Psoas muscle (tissue), 8 donors: ENCODE data around the gene C1orf167. TPM values are rescaled to one million over a fixed set of nuclear protein-coding genes. Genes with fewer than 3 reads are reported as not detected.

ENCODE experiments used
- ATAC-seq, 4 donors: fragments of 200-7000 bp; cut with Tn5 transposase; one replicate each; pipeline ENCODE4 v1.9.1; 2020; ENCODE audit warnings: moderate library complexity in 3 of 4, mild to moderate bottlenecking in 2 of 4
- DNase-seq, 2 donors: peaks; one replicate each; pipeline ENCODE4 v3.0.0-alpha.2; 2020
- H3K27ac ChIP-seq: fragments of 200-600 bp; one replicate; pipeline ENCODE4 v1.8.0; 2022
- H3K27me3 ChIP-seq, 3 donors: fragments of 200-600 bp in 1 of 3; one replicate each; pipeline versions ENCODE4 v1.6.1 to v1.8.0; 2013 to 2022; ENCODE audit warnings: low read length in 2 of 3, mild to moderate bottlenecking in 2 of 3, moderate library complexity in 1 of 3; ENCODE audit not compliant: insufficient read depth in 3 of 3
- H3K36me3 ChIP-seq, 2 donors: fragments of 200-600 bp in 1 of 2; one replicate each; pipeline versions ENCODE4 v1.6.1 to v1.8.0; 2013 to 2022; ENCODE audit warnings: low read depth in 1 of 2, mild to moderate bottlenecking in 1 of 2, moderate library complexity in 1 of 2; ENCODE audit not compliant: insufficient read depth in 1 of 2
- H3K4me1 ChIP-seq: fragments of 200-600 bp; one replicate; pipeline ENCODE4 v1.8.0; 2022
- H3K4me3 ChIP-seq: fragments of 200-600 bp; one replicate; pipeline ENCODE4 v1.8.0; 2022; ENCODE audit warnings: mild to moderate bottlenecking
- H3K9me3 ChIP-seq: fragments of 200-600 bp; one replicate; pipeline ENCODE4 v1.8.0; 2022
- WGBS, 3 donors: extraction: QIAGEN DNeasy Blood & Tissue Kit; methylation state at CpG; one replicate each; pipeline versions ENCODE4 v1.1.6 to v1.1.7; 2013; 5-methylcytosine and 5-hydroxymethylcytosine counted together
- intact Hi-C, 2 donors: fragments of 100-400 bp; cut with DNase I; formaldehyde crosslinking; loops; one replicate each; pipeline versions ENCODE4 v1.11.0 to v1.14.2; 2022
- polyA plus RNA-seq, 3 donors: library from polyadenylated mRNA; stranded (reverse); fragments of 200-250 nt; gene quantifications; one replicate each; pipeline ENCODE4 v1.2.3, GENCODE V29; 2013
- total RNA-seq, 4 donors: library from RNA; stranded (reverse); fragmentation: NEBNext Ultra II Directional in 2 of 4; extraction: Animal tissue kit (Norgen Biotek cat#: 25700) in 2 of 4; gene quantifications; one replicate each; pipeline versions ENCODE4 v1.2.1 to v1.2.4, GENCODE V29; 2021 to 2023
- TF ChIP-seq, protein P1 (sequence below): fragments of 200-600 bp; IDR thresholded peaks from one replicate; pipeline ENCODE4 v1.8.0; 2022; ENCODE audit warnings: antibody characterized with exemption
- donor health status: healthy with polysubstance abuse.
- donor health status: DM: no; HTN: no; CAD: no; lungs with moderate emphysema.
- donor health status: Bipolar disorder and iron deficiency.
- donor health status: healthy.
- donor health status: DM: yes; HTN: yes; CAD: no.
- donor health status: DM: no; HTN: no; CAD: no.
- donor health status: DM: no; HTN: no; CAD: no.
- donor health status: DM: yes; HTN: yes; CAD: no.

The C1orf167 gene
- total and polyA plus RNA-seq, 7 donors: 1.8 to 5.3 (median 2.5) TPM

DNA sequence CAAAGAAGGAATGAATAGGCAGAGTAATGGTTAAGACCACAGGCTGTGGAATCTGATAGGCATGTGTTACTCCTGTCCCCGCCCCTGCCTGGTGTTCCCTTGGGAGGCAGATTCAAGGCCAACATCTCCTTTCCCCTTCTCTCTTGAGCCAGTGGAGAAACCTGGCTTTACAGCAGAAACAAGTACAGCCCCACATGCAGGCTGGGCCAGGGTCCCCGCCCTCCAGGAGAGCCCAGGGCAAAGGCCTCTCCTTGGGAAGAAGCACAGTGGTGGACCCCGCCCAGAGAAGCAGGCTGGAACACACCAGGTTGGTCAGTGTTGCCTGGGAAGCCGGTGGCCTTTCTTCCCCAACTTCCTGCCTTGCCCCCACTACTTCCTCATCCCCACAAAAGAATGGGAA lies 6.8 kb downstream of the C1orf167 start:
- H3K36me3 ChIP-seq: no peaks in the 10 kb centered on the region
- no peak overlapping the region for H3K4me3 ChIP-seq
- H3K9me3 ChIP-seq: no peaks in the 10 kb centered on the region
- no peak overlapping the region for H3K27ac ChIP-seq
- 48 to 60% (median 53%) methylated on average over 4 of the region's 4 CpGs for WGBS, 3 donors
- DNase-seq: no peak
- no peaks in the 10 kb centered on the region for H3K4me1 ChIP-seq
- TF ChIP-seq, protein P1, sequence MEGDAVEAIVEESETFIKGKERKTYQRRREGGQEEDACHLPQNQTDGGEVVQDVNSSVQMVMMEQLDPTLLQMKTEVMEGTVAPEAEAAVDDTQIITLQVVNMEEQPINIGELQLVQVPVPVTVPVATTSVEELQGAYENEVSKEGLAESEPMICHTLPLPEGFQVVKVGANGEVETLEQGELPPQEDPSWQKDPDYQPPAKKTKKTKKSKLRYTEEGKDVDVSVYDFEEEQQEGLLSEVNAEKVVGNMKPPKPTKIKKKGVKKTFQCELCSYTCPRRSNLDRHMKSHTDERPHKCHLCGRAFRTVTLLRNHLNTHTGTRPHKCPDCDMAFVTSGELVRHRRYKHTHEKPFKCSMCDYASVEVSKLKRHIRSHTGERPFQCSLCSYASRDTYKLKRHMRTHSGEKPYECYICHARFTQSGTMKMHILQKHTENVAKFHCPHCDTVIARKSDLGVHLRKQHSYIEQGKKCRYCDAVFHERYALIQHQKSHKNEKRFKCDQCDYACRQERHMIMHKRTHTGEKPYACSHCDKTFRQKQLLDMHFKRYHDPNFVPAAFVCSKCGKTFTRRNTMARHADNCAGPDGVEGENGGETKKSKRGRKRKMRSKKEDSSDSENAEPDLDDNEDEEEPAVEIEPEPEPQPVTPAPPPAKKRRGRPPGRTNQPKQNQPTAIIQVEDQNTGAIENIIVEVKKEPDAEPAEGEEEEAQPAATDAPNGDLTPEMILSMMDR: no peak
- ATAC-seq: no peak
- intact Hi-C loops: no loop called here
- H3K27me3 ChIP-seq: no peaks in the 10 kb centered on the region

DNA sequence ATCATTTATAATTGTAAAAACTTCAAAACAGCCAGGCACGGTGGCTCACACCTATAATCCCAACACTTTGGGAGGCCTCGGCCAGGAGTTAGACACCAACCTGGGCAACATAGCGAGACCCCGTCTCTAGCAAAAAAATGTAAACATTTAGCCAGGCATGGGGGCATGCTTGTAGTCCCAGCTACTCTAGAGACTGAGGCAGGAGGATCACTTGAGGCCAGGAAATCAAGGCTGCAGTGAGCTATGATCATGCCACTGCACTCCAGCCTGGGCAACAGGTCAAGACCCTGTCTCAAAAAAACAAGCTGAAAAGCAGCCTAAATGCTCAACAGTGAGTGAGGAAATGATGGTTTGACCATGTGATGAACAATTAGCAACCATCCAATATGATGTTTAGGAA lies 7.3 kb downstream of the C1orf167 start:
- Histone ChIP-seq H3K9me3 (no peaks in the 10 kb centered on the region), H3K36me3 (no peaks in the 10 kb centered on the region), H3K27me3 (no peaks in the 10 kb centered on the region), H3K4me1 (no peaks in the 10 kb centered on the region), H3K4me3 (no peak overlapping the region), H3K27ac (no peak overlapping the region)
- ATAC-seq: no peak
- intact Hi-C loops: no loop called here
- TF ChIP-seq, protein P1: no peak
- DNase-seq: no peak
- 76 to 85% (median 80%) methylated on average over 4 of the region's 4 CpGs for WGBS, 3 donors

DNA sequence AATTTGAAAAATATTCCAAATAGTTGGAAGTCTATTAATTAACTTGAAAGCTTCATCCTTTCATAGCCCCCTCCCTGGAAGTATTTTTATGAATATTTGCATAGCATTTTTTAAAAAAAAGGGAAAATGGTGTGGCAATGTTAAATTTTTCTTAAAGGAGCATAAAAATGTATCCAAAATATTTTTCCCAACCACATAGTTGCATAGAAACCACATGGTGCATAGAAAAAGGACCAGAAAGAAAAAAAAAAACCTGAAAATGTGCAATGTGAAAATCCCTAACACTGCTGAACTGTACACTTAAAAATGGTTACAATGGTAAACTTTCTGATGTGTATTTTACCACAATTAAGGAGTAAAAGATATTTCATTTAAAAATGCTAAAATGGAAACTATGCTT lies 8.0 kb downstream of the C1orf167 start:
- Histone ChIP-seq H3K4me1 (no peaks in the 10 kb centered on the region), H3K4me3 (no peak overlapping the region)

DNA sequence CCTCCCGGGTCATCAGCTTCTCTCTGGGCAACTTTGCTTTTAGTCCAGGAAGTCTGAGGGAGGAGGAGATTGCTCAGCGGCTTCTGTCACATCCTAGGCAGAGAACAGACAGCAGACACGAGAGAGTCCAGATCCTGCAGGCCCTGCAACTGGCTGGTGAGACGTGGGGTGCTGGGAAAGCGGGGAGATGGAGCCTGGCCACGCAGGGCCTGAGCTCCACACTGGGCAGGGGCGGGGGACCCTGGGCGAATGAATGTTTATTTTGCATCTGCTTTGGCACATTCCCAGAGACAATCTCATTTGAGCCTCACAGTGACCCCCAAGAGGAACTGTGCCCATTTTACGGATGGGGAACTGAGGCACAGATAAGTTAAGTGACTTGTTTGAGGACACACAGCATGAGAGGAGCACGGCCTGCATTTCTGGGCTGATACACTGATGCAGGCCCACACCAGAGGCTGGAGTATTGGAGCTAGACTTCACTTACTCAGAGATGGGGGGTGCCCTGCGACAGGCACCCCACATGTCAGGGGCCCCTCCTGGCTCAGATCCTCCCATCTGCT lies 9.6 kb downstream of the C1orf167 start:
- intact Hi-C loops: no loop called here
- DNase-seq: no peak
- Histone ChIP-seq H3K36me3 (no peaks in the 10 kb centered on the region), H3K27ac (no peak overlapping the region), H3K27me3 (no peaks in the 10 kb centered on the region), H3K4me3 (no peak overlapping the region), H3K9me3 (no peaks in the 10 kb centered on the region), H3K4me1 (no peaks in the 10 kb centered on the region)
- TF ChIP-seq, protein P1: no peak
- WGBS, 3 donors: 64 to 70% (median 68%) methylated on average over 11 of the region's 11 CpGs
- no peak for ATAC-seq

More for the DNA sequence above, 8.0 kb downstream of the C1orf167 start:
- no peak for ATAC-seq
- TF ChIP-seq, protein P1: no peak
- Histone ChIP-seq H3K9me3 (no peaks in the 10 kb centered on the region), H3K27ac (no peak overlapping the region), H3K27me3 (no peaks in the 10 kb centered on the region), H3K36me3 (no peaks in the 10 kb centered on the region)
- no peak for DNase-seq
- intact Hi-C loops: no loop called here

DNA sequence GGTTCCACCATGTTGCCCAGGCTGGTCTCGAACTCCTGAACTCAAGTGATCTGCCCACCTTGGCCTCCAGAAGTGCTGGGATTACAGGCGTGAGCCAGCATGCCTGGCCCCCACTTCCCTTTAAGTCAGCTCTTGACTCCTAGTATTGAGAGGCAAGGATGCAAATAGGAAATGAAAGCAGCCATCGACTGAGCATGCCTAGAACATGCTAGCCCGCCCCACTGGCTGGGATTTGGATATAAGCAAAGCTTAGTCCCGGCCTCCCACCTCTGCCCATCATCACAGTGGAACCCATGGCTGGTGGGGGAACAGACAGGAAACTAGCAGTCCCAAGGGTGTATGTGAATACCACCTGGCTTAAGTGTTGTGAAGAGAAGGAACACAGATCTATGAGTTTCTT lies 10.5 kb downstream of the C1orf167 start:
- ATAC-seq (no peak), DNase-seq (no peak)
- H3K4me3 ChIP-seq: no peak overlapping the region
- 60 to 73% (median 67%) methylated on average over 5 of the region's 5 CpGs for WGBS, 3 donors
- H3K27ac ChIP-seq: no peak overlapping the region
- no peaks in the 10 kb centered on the region for H3K27me3 ChIP-seq
- TF ChIP-seq, protein P1: no peak
- H3K4me1 ChIP-seq: no peaks in the 10 kb centered on the region
- H3K9me3 ChIP-seq: no peaks in the 10 kb centered on the region
- H3K36me3 ChIP-seq: no peaks in the 10 kb centered on the region
- intact Hi-C loops: no loop called here
